ENCODE results near the gene NSFL1C. TPM values are rescaled to one million over a fixed set of nuclear protein-coding genes. Genes with fewer than 3 reads are reported as not detected.

Gene NSFL1C
- total and polyA plus RNA-seq, 2 of the 4 experiments (the other 2 are of a cell fraction) = 33.0 to 40.3 TPM

DNA sequence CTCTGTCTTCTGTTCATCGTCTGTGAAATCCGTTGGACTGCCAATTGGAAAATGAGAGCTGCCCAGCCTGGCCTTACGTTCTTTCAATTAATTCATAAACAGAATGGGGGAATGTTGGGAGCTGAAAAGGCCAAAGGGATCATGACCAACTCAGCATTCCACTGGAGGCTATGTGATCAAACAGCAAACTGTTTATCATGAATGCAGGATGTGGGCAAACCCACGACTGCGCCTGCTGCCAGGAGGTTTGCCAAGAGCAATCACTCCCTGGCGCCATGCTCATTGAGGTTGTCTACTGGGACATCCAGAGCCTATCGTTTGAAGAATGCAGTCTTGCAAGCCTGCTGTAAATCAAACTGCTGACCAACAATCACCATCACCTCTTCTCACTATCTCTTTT is 64.5 kb downstream of the NSFL1C start:
- in situ Hi-C loops (cut with MboI; ENCODE audit: low sequenced_read_pairs) = no loop called here
- H2AFZ ChIP-seq (replicated peaks; ENCODE audit: low read length, poor library complexity) = no peak overlapping the region
- H3K9me1 ChIP-seq (ENCODE audit: insufficient read depth, low read length) = peaks cover 5% of the 10 kb centered on the region; the same call in 1 of the 2 replicates
- intact Hi-C loops (cut with micrococcal nuclease) = no loop called here
- ATAC-seq (ENCODE audit: low read depth) (peak; percentile 27; the same call in 1 of the 2 replicates), DNase-seq (peak; percentile 60)
- dilution Hi-C loops (cut with HindIII; ENCODE audit: low sequenced_read_pairs, unreplicated experiment) = no loop called here
- H3K27ac ChIP-seq (ENCODE audit: insufficient read depth, low read length) = no peak overlapping the region
- H3K18ac ChIP-seq (ENCODE audit: low read depth, low read length) = no peak overlapping the region
- H2BK20ac ChIP-seq (ENCODE audit: low read depth, low read length) = no peak overlapping the region
- BruUV-seq (replicated peaks) = no TSS peak
- no peak overlapping the region for H3K56ac ChIP-seq (ENCODE audit: extremely low read depth, insufficient read depth, low read length)
- TF ChIP-seq, protein P1, sequence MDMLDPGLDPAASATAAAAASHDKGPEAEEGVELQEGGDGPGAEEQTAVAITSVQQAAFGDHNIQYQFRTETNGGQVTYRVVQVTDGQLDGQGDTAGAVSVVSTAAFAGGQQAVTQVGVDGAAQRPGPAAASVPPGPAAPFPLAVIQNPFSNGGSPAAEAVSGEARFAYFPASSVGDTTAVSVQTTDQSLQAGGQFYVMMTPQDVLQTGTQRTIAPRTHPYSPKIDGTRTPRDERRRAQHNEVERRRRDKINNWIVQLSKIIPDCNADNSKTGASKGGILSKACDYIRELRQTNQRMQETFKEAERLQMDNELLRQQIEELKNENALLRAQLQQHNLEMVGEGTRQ (IDR thresholded peaks at IDR 0.05; ENCODE audit: low read depth, low read length) = no peak
- TF ChIP-seq NFE2L2 (IDR thresholded peaks at IDR 0.05; ENCODE audit: low read depth, low read length) (no peak), RAD21 (IDR thresholded peaks at IDR 0.05; ENCODE audit: low read length) (no peak), POLR2A (IDR thresholded peaks at IDR 0.05; ENCODE audit: low read depth, low read length) (no peak), BHLHE40 (IDR thresholded peaks at IDR 0.05; ENCODE audit: low read depth, low read length) (no peak), FOS (IDR thresholded peaks at IDR 0.05; ENCODE audit: low read depth, low read length) (no peak), MAZ (IDR thresholded peaks at IDR 0.05; ENCODE audit: borderline replicate concordance, low read depth, low read length) (no peak), MXI1 (IDR thresholded peaks at IDR 0.05; ENCODE audit: borderline replicate concordance, low read depth, low read length) (no peak), CEBPB (IDR thresholded peaks at IDR 0.05; ENCODE audit: low read depth, low read length) (no peak), RCOR1 (IDR thresholded peaks at IDR 0.05; ENCODE audit: insufficient replicate concordance, low read length) (no peak)
- TF ChIP-seq, protein P2, sequence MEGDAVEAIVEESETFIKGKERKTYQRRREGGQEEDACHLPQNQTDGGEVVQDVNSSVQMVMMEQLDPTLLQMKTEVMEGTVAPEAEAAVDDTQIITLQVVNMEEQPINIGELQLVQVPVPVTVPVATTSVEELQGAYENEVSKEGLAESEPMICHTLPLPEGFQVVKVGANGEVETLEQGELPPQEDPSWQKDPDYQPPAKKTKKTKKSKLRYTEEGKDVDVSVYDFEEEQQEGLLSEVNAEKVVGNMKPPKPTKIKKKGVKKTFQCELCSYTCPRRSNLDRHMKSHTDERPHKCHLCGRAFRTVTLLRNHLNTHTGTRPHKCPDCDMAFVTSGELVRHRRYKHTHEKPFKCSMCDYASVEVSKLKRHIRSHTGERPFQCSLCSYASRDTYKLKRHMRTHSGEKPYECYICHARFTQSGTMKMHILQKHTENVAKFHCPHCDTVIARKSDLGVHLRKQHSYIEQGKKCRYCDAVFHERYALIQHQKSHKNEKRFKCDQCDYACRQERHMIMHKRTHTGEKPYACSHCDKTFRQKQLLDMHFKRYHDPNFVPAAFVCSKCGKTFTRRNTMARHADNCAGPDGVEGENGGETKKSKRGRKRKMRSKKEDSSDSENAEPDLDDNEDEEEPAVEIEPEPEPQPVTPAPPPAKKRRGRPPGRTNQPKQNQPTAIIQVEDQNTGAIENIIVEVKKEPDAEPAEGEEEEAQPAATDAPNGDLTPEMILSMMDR (conservative IDR thresholded peaks at IDR 0.05; ENCODE audit: low read depth, low read length) = no peak
- no peak overlapping the region for H4K5ac ChIP-seq (ENCODE audit: low read depth, low read length)
- POLR2A ChIA-PET (ENCODE audit: unreplicated experiment) = no interaction called here
- H3K4ac ChIP-seq (ENCODE audit: low read depth, low read length) = no peak overlapping the region
- 59% methylated on average over 3 of the region's 7 CpGs; no CpG with 5 or more reads in 1 of the 2 experiments for WGBS, 2 experiments (ENCODE audit: extremely low coverage in 2 of 2, insufficient read length in 1 of 2)
- CTCF ChIA-PET = interaction anchor here (0.6 kb wide), 1 partner anchor 509 kb away, joined by 6 read pairs; no protein-coding TSS in a partner anchor
- H3K9me3 ChIP-seq (ENCODE audit: control insufficient read depth, insufficient read depth, low read length) = no peaks in the 10 kb centered on the region; the same call in 1 of the 2 replicates
- no peak overlapping the region for H3K4me2 ChIP-seq (ENCODE audit: low read depth, low read length)
- no peaks in the 10 kb centered on the region for H3K27me3 ChIP-seq (ENCODE audit: control insufficient read depth, insufficient read depth, low read length)
- peaks cover 6% of the 10 kb centered on the region for H3K4me1 ChIP-seq (ENCODE audit: control insufficient read depth, insufficient read depth, low read length)
- H4K20me1 ChIP-seq (ENCODE audit: insufficient read depth, low read length) = no peaks in the 10 kb centered on the region
- H3K14ac ChIP-seq (replicated peaks; ENCODE audit: low read depth, low read length) = no peak overlapping the region
- H3K79me1 ChIP-seq (ENCODE audit: low read depth in 1 of 2, low read length in 2 of 2) = no peaks in the 10 kb centered on the region
- no peak overlapping the region for H2BK5ac ChIP-seq (ENCODE audit: low read depth, low read length, poor library complexity, severe bottlenecking)
- H3K23ac ChIP-seq (ENCODE audit: low read depth, low read length) = no peak overlapping the region
- no peak overlapping the region for H2AK5ac ChIP-seq (ENCODE audit: low read depth, low read length)
- H4K8ac ChIP-seq (ENCODE audit: low read depth in 2 of 2, low read length in 2 of 2) = no peak overlapping the region
- no peak overlapping the region for H2AK9ac ChIP-seq (replicated peaks; ENCODE audit: low read depth, low read length, poor library complexity)
- H3K36me3 ChIP-seq (ENCODE audit: control insufficient read depth, insufficient read depth, low read length) = no peaks in the 10 kb centered on the region
- no peak overlapping the region for H4K91ac ChIP-seq (ENCODE audit: insufficient read depth, low read depth, low read length)
- H3K4me3 ChIP-seq (ENCODE audit: insufficient read depth, low read depth, low read length) = no peak overlapping the region
- H3K9ac ChIP-seq (ENCODE audit: low read depth, low read length) = no peak overlapping the region
- H2BK120ac ChIP-seq (ENCODE audit: low read depth, low read length) = no peak overlapping the region
- no peak overlapping the region for H2BK15ac ChIP-seq (ENCODE audit: low read depth, low read length)
